Esophagus squamous epithelium (tissue), 5 donors: ENCODE data around the gene APLP2. TPM values are rescaled to one million over a fixed set of nuclear protein-coding genes. Genes with fewer than 3 reads are reported as not detected.

Experiments
- DNase-seq: peaks from one replicate; lab custom pipeline; 2025; lab: John Stamatoyannopoulos, UW
- H3K27ac ChIP-seq, 4 donors: fragments of 200-600 bp; sonication (generic); one replicate each; pipeline ENCODE4 v1.5.1; 2016 to 2019; ENCODE audit warnings: mild to moderate bottlenecking in 1 of 4
- H3K27me3 ChIP-seq, 4 donors: fragments of 200-600 bp; sonication (generic); 1 replicate in 3 of 4; 2 replicates in 1 of 4; pipeline versions ENCODE4 v1.5.1 to v1.6.0; 2017 to 2021; ENCODE audit warnings: antibody characterized with exemption in 1 of 4
- H3K36me3 ChIP-seq, 3 donors: fragments of 200-600 bp; sonication (generic); one replicate each; pipeline ENCODE4 v1.5.1; 2016 to 2019
- H3K4me1 ChIP-seq, 3 donors: fragments of 200-600 bp; sonication (generic); one replicate each; pipeline ENCODE4 v1.5.1; 2017 to 2019
- H3K4me3 ChIP-seq, 4 donors: fragments of 200-600 bp; sonication (generic); 1 replicate in 3 of 4; 2 replicates in 1 of 4; pipeline ENCODE4 v1.5.1; 2016 to 2019; ENCODE audit warnings: mild to moderate bottlenecking in 2 of 4, moderate library complexity in 1 of 4
- H3K9me3 ChIP-seq, 3 donors: fragments of 200-600 bp; sonication (generic); one replicate each; pipeline ENCODE4 v1.5.1; 2016 to 2019
- POLR2A ChIP-seq, 4 donors: fragments of 450-650 bp; IDR thresholded peaks; one replicate each; pipeline ENCODE4 v1.6.1; 2017; ENCODE audit warnings: antibody characterized with exemption in 4 of 4, mild to moderate bottlenecking in 4 of 4, moderate library complexity in 3 of 4
- WGBS, 2 donors: methylation state at CpG; one replicate each; pipeline ENCODE4 v1.1.5; 2018; 5-methylcytosine and 5-hydroxymethylcytosine counted together
- intact Hi-C: fragments of 100-400 bp; cut with DNase I; formaldehyde crosslinking; loops from one replicate; pipeline ENCODE4 v1.15.0; 2022
- total RNA-seq, 4 donors: library from RNA; depleted of rRNA; stranded (reverse); fragments of >200 nt; gene quantifications; one replicate each; pipeline ENCODE4 v1.1.0, GENCODE V29; 2016
- TF ChIP-seq, protein P1 (sequence below), 6 experiments: fragments of 450-650 bp in 4 of 6; fragments of 200-600 bp in 2 of 6; sonication (generic) in 2 of 6; IDR thresholded peaks; one replicate each; pipeline ENCODE4 v1.5.1; 2016 to 2019; ENCODE audit warnings: antibody characterized with exemption in 6 of 6, mild to moderate bottlenecking in 4 of 6, moderate library complexity in 4 of 6
- donor health status: DM: yes; HTN: yes; CAD: no.

Gene APLP2
- total RNA-seq, 4 donors from 2014 or later, result 134 to 221 (median 177) TPM

- intact Hi-C loops, result no loop called here
- 81 to 82% methylated on average over 9 to 13 of the region's 21 CpGs for WGBS, 2 donors
- Histone ChIP-seq H3K9me3 (no peaks in the 10 kb centered on the region), H3K27ac (peak overlapping the region; percentile 78 to 89 (median 79)), H3K36me3 (peaks cover 0 to 9% (median 0%) of the 10 kb centered on the region in 3 donors), H3K4me1 (peaks cover 38 to 62% (median 40%) of the 10 kb centered on the region in 3 donors), H3K4me3 (no peak overlapping the region), H3K27me3 (no peaks in the 10 kb centered on the region)
- TF ChIP-seq, protein P1, sequence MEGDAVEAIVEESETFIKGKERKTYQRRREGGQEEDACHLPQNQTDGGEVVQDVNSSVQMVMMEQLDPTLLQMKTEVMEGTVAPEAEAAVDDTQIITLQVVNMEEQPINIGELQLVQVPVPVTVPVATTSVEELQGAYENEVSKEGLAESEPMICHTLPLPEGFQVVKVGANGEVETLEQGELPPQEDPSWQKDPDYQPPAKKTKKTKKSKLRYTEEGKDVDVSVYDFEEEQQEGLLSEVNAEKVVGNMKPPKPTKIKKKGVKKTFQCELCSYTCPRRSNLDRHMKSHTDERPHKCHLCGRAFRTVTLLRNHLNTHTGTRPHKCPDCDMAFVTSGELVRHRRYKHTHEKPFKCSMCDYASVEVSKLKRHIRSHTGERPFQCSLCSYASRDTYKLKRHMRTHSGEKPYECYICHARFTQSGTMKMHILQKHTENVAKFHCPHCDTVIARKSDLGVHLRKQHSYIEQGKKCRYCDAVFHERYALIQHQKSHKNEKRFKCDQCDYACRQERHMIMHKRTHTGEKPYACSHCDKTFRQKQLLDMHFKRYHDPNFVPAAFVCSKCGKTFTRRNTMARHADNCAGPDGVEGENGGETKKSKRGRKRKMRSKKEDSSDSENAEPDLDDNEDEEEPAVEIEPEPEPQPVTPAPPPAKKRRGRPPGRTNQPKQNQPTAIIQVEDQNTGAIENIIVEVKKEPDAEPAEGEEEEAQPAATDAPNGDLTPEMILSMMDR (IDR thresholded peaks at IDR 0.05), result no peak
- TF ChIP-seq POLR2A (IDR thresholded peaks at IDR 0.05), result no peak
- DNase-seq, result no peak
These were observed 110.0 kb downstream of the APLP2 start for GRCh38 chr11:130179396-130180306.

GRCh38 chr11:130180491-130180890 is 110.8 kb downstream of the APLP2 start:
- H3K36me3 ChIP-seq, result peaks cover 0 to 9% (median 0%) of the 10 kb centered on the region in 3 donors
- no peak for TF ChIP-seq POLR2A (IDR thresholded peaks at IDR 0.05)
- TF ChIP-seq, protein P1 (IDR thresholded peaks at IDR 0.05), result no peak
- peaks cover 38 to 62% (median 40%) of the 10 kb centered on the region in 3 donors for H3K4me1 ChIP-seq
- peak overlapping the region; percentile 78 to 89 (median 81) for H3K27ac ChIP-seq
- 41 to 59% methylated on average over 2 to 4 of the region's 4 CpGs for WGBS, 2 donors
- no peaks in the 10 kb centered on the region for H3K27me3 ChIP-seq
- DNase-seq, result no peak
- H3K9me3 ChIP-seq, result no peaks in the 10 kb centered on the region
- intact Hi-C loops, result no loop called here
- H3K4me3 ChIP-seq, result no peak overlapping the region

- DNase-seq, result no peak
- WGBS, 2 donors, result 44 to 92% methylated on average over 2 of the region's 8 CpGs
- H3K27me3 ChIP-seq, result no peaks in the 10 kb centered on the region
- TF ChIP-seq, protein P1 (IDR thresholded peaks at IDR 0.05), result no peak
- TF ChIP-seq POLR2A (IDR thresholded peaks at IDR 0.05), result no peak
- H3K4me3 ChIP-seq, result no peak overlapping the region
- no peaks in the 10 kb centered on the region for H3K9me3 ChIP-seq
- H3K4me1 ChIP-seq, result peaks cover 38 to 62% (median 40%) of the 10 kb centered on the region in 3 donors
- H3K27ac ChIP-seq, result peak overlapping the region; percentile 78 to 89 (median 81)
- H3K36me3 ChIP-seq, result peaks cover 0 to 9% (median 0%) of the 10 kb centered on the region in 3 donors
- intact Hi-C loops, result no loop called here
These were observed 111.2 kb downstream of the APLP2 start for GRCh38 chr11:130180896-130181294.

- no peak overlapping the region for H3K4me3 ChIP-seq
- 41 to 51% methylated on average over 7 to 10 of the region's 11 CpGs for WGBS, 2 donors
- H3K27ac ChIP-seq, result peak overlapping the region; percentile 78 to 89 (median 81)
- no peaks in the 10 kb centered on the region for H3K9me3 ChIP-seq
- intact Hi-C loops, result no loop called here
- TF ChIP-seq, protein P1 (IDR thresholded peaks at IDR 0.05), result no peak
- TF ChIP-seq POLR2A (IDR thresholded peaks at IDR 0.05), result no peak
- DNase-seq, result no peak
- H3K27me3 ChIP-seq, result no peaks in the 10 kb centered on the region
- peaks cover 38 to 62% (median 40%) of the 10 kb centered on the region in 3 donors for H3K4me1 ChIP-seq
- H3K36me3 ChIP-seq, result peaks cover 0 to 9% (median 0%) of the 10 kb centered on the region in 3 donors
These were observed 111.9 kb downstream of the APLP2 start for GRCh38 chr11:130181295-130182272.
